ENCODE data around the gene ALKBH4.

Gene ALKBH4

DNA sequence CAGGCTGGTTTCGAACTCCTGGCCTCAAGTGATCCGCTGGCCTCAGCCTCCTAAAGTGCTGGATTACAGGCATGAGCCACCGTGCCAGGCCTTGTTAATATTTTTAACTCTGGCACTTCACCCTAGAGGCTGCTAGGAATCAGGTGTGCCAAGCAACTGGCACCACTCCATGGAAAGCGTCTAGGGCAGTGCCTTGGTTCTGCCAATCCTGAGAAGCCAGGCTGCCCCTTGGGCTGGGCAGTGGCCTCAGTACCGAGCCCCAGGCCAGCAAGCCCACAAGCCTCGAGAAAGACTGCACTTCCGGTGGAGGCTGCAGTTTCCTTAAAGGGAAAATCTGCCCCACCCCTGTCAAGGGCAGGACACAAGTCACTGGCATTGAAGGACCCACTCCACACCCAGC, 11.3 kb downstream of the ALKBH4 start:
- no peak for FAIRE-seq

GRCh38 chr7:102452451-102452850, 12.2 kb downstream of the ALKBH4 start:
- no peak for FAIRE-seq

- no peak for FAIRE-seq
Observed at GRCh38 chr7:102451371-102452054, 13.2 kb downstream of the ALKBH4 start.

GRCh38 chr7:102450242-102450641, 14.4 kb downstream of the ALKBH4 start:
- FAIRE-seq, result no peak

- FAIRE-seq, result no peak
Observed at GRCh38 chr7:102449136-102449535, 15.5 kb downstream of the ALKBH4 start.

DNA sequence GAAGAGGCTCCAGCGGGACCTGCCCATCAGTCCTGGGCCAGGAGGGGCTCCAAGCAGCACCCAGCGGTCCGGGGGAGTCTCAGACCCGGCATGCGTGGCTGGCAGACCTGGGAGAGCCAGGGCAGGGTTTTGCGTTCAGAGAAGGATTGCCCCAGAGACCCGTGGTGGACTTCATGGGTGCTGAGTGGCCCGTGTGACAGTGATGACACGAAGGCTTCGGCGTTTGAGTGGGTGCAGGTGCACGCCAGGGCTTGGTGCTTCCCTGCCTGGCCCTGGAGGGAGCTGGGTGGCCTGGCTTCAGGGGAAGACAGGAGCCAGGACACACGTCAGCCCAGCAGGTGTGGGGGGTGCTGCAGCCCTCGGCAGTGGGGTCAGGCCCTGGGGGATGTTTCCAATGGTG, 17.4 kb downstream of the ALKBH4 start:
- no peak for FAIRE-seq

DNA sequence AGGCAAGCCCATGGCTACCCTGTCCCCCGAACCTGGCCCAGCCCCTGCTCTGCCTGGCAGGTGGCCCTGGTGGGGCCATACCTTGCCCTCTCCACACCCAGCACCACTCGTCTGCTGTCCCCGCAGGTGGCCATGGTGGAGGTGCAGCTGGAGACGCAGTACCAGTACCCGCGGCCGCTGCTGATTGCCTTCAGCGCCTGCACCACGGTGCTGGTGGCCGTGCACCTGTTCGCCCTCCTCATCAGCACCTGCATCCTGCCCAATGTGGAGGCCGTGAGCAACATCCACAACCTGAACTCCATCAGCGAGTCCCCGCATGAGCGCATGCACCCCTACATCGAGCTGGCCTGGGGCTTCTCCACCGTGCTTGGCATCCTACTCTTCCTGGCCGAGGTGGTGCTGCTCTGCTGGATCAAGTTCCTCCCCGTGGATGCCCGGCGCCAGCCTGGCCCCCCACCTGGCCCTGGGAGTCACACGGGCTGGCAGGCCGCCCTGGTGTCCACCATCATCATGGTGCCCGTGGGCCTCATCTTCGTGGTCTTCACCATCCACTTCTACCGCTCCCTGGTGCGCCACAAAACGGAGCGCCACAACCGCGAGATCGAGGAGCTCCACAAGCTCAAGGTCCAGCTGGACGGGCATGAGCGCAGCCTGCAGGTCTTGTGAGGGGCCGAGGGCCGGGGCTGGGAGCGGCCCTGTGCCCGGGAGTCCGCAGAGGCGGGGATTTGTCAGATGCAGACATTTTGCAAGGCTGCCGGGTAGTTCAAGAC, 18.1 kb downstream of the ALKBH4 start:
- FAIRE-seq, result no peak

DNA sequence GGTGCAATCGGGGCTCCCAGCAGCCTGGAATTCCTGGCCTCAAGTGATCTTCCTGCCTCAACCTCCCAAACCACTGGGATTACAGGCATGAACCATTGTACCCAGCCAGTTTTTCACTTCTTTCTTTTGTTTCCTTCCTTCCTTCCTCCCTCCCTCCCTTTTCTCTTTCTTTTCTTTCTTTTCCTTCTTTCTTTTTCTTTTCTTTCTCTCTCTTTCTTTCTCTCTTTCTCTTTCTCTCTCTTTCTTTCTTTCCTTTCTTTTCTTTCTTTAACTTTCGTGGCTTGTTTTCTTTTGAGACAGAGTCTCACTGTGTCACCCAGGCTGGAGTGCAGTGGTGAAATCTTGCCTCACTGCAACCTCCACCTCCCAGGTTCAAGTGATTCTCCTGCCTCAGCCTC, 19.0 kb downstream of the ALKBH4 start:
- FAIRE-seq, result no peak

- no peak for FAIRE-seq
Observed at GRCh38 chr7:102444961-102445673, 19.5 kb downstream of the ALKBH4 start.

DNA sequence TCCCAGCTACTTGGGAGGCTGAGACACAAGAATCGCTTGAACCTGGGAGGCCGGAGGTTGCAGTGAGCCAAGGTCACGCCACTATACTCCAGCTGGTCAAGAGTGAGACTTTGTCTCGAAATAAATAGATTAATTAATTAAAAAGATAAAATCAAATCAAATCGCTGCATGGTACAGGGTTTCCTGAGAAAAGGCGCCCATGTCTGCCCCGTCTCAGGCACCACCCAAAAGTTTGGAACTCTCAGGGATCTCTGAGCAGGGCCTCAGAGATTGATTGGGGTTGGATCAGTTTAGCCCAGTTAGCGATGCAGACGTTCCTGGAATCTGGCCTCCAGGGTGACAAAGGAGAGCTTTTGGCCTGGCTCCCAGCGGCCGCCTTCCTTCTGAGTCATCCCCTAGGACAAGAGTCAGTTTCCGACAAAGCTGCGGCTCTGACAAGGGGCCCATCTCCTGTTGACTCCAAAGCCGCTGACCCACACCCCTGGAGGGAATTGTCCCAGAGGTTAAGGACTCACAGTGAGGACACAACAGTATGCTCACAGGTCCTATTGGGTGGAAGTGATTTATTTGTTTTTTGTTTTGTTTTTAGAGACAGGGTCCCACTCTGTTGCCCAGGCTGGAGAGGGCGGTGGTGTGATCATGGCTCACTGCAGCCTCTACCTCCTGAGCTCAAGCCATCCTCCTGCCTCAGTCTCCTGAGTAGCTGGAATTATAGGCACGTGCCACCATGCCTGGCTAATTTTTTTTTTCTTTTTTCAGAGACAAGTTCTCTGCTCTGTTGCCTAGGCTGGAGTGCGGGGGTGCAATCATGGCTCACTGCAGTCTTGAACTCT, 24.5 kb downstream of the ALKBH4 start:
- no peak for FAIRE-seq

DNA sequence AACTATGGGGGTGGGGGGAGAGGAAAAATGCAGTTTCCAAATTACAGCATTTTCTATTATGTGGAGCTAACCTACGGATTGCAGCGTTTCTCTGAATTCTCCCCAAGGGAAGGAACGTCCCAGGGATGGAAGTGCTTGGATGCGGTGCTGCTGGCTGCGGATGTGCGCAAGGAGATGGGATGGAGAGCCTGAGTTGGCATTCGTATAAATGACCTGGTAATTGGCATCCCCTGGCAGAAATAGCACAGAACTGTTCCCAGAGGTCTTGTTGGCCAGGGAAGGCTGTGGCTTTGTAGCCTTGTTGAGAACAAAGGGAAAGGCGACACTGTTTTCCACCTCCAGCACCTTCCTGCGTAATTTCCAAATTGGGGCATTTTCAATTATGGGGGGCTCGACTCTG, 28.5 kb downstream of the ALKBH4 start:
- no peak for FAIRE-seq

GRCh38 chr7:102434039-102434486, 30.6 kb downstream of the ALKBH4 start:
- no peak for FAIRE-seq

GRCh38 chr7:102433219-102434038, 31.2 kb downstream of the ALKBH4 start, which contains the start of gene ORAI2:
ORAI2 (plus strand) TSS chr7:102433575; CDS start chr7:102438957, 5,382 bp downstream.
- FAIRE-seq, result no peak

GRCh38 chr7:102432442-102433218, 32.0 kb downstream of the ALKBH4 start:
- no peak for FAIRE-seq

DNA sequence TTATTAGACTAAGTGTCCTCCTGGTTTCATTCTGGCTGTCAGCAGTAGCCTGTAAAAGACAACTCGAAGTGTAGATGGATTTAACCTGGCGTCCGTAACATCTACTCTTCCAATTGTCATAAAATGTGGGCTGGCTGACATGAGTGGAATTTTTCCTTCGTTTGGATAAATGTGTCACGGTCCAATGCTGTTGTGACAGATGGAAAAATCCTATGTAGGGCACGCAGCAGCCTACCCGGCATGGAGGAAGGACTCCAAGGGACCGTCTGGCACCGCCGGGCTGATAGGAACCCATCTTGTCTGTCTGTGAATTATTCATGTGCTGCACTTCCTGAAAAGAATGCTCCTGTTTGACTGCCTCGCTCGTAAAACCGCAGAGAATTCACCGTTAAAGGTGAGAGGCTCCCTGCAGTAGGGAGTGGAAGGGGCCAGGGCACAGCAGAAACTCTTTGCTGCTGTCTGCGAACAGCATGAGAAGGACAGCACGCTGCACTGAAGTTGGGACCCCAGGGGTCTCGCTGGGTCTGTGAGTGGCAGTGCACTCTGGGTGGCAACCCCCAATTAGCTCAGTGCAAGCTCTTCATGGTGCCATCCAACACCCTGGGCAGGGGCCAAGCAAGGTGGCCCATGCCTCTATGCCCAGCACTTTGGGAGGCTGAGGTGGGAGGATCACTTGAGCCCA, 32.9 kb downstream of the ALKBH4 start:
- FAIRE-seq, result no peak

DNA sequence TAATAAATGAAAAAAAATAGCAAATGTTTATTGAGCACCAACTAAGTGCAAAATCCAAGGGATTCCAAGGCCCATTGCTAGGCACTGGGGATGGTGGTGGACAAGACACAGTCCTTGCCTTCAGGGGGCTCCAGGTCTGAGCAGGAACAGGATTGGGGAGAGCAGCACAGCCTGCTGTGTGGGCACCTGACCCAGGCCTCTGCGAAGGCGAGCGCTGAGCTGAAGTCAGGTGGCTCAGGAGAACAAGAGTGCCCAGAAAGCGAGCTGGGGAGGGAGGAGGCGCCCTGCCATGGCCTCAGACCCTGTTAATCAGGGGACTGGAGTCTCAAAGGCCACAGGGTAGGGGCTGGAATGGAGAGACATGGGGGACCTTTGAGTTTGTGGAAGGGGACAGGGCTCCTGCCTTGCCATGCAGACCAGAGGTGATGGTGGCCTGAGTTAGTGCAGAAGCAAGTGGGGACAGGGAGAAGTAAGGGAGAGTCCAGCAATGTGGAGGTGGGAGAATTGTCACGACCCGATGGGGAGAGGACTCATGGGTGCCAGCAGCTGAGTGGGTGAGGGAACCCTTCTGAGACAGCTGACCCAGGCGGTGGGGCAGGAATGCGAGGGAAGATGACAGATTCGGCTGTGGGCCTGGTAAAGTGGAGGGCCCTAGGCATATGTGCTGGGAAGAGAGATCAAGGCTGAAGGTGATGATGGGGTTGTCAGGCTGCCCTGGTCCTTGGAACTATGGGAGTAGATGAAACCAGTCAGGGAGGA, 35.3 kb downstream of the ALKBH4 start:
- FAIRE-seq, result no peak

DNA sequence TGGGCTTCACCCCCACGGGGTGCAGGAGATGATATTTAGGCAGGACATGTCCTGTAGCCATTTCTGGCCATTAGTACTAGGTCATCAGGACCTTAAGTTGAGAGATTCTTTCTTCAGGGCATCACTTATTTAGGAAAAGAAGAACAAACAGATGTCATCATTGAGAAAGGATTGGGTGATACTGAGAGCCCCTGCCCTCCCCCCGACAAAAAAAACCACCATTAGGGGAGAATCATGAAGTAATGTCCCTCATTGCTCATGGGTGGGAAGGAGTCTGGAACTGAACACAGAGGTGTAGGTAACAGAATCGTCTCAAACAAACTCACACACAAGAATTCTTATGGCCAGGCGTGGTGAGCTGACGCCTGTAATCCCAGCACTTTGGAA, 37.7 kb downstream of the ALKBH4 start:
- FAIRE-seq, result no peak

DNA sequence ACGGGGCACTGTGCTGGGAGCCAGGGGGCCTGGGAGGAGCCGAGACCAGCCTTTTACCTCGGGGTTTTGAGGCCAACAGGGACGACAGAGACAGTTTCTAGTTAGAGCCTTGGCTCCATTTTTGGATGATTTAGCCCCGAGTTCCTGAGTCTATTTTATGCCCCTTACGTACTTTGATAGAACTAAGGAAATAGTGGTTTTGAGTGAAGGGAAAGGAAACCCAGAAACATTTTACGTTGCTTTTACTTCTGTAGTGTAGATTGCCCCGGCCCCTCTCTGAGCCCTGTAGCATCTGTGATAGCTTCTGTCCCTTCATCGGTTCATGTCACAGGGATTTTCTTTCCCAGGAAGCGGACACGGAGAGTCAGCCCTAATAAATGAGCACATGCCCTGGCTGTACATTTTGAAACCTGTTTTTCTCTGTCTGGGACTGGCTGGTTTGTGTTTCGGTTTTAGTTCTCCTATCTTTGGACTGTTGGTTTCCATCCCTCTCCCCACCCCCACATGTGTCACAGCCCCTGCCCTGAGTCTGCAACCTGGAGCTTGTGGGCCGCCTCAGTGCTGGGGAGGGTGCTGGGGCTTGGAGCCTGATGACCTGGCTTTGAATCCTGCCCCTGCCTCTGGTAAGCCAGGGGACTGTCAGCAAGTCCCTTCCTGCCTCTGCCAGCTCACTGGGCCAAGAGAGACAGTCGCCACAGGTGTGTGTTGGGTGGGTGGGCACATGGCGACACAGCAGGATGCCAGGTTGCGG, 38.2 kb downstream of the ALKBH4 start:
- no peak for FAIRE-seq
